Endodermal cell (in vitro differentiated cells): ENCODE measurements around the gene NFATC1. TPM values are rescaled to one million over a fixed set of nuclear protein-coding genes. Genes with fewer than 3 reads are reported as not detected.
A peak's percentile ranks its signal among the peaks of the same experiment; 100 is the strongest.

Source experiments
- DNase-seq: peaks from one replicate; pipeline ENCODE4 v3.0.0-alpha.2; 2017
- H3K27ac ChIP-seq: 2 replicates; pipeline ENCODE4 v1.5.1; 2013; ENCODE audit warnings: mild to moderate bottlenecking, low read depth, low read length, moderate library complexity
- H3K27me3 ChIP-seq: 2 replicates; pipeline ENCODE4 v1.6.1; 2013; ENCODE audit warnings: mild to moderate bottlenecking, low read length, moderate library complexity; ENCODE audit not compliant: insufficient read depth, control insufficient read depth, poor library complexity, severe bottlenecking
- H3K36me3 ChIP-seq: 2 replicates; pipeline ENCODE4 v1.7.0; 2013; ENCODE audit warnings: mild to moderate bottlenecking, low read length, moderate library complexity; ENCODE audit not compliant: control insufficient read depth, insufficient read depth
- H3K4me1 ChIP-seq: one replicate; pipeline ENCODE4 v1.7.0; 2013; ENCODE audit warnings: low read length; ENCODE audit not compliant: control insufficient read depth, insufficient read depth
- H3K4me3 ChIP-seq: 2 replicates; pipeline ENCODE4 v1.5.1; 2013; ENCODE audit warnings: mild to moderate bottlenecking, low read length, moderate library complexity
- H3K9ac ChIP-seq: 2 replicates; pipeline ENCODE4 v1.6.1; 2013; ENCODE audit warnings: mild to moderate bottlenecking, low read length, moderate library complexity; ENCODE audit not compliant: poor library complexity, severe bottlenecking; ENCODE audit errors: extremely low read depth
- H3K9me3 ChIP-seq: 2 replicates; pipeline ENCODE4 v1.6.1; 2013; ENCODE audit warnings: mild to moderate bottlenecking, low read length, moderate library complexity; ENCODE audit not compliant: control insufficient read depth
- H3K27ac Mint-ChIP-seq: 2 replicates; pipeline ENCODE4 v1.8.0; 2020; ENCODE audit warnings: mixed read lengths
- H3K27me3 Mint-ChIP-seq: 2 replicates; pipeline ENCODE4 v1.8.0; 2021; ENCODE audit warnings: mild to moderate bottlenecking, mixed read lengths; ENCODE audit not compliant: insufficient read depth
- H3K36me3 Mint-ChIP-seq: 2 replicates; pipeline ENCODE4 v1.8.0; 2020; ENCODE audit warnings: low read depth, mixed read lengths
- H3K4me1 Mint-ChIP-seq: 2 replicates; pipeline ENCODE4 v1.8.0; 2020; ENCODE audit warnings: mixed read lengths
- H3K4me3 Mint-ChIP-seq: 2 replicates; pipeline ENCODE4 v1.8.0; 2020; ENCODE audit warnings: mild to moderate bottlenecking, moderate library complexity, mixed read lengths
- H3K9me3 Mint-ChIP-seq: 2 replicates; pipeline ENCODE4 v1.8.0; 2020; ENCODE audit warnings: mild to moderate bottlenecking, mixed read lengths
- CTCF ChIP-seq: fragments of 200-600 bp; sonication (generic); conservative IDR thresholded peaks from 2 replicates; pipeline ENCODE4 v1.5.0; 2021; ENCODE audit warnings: antibody characterized with exemption, mild to moderate bottlenecking
- WGBS, 2 experiments: methylation state at CpG; one replicate each; pipeline versions ENCODE4 v1.1.5 to v1.1.7; 2013; ENCODE audit warnings: missing lambda C conversion rate in 2 of 2, mixed read lengths in 1 of 2; ENCODE audit not compliant: insufficient coverage in 1 of 2, insufficient read length in 1 of 2; 5-methylcytosine and 5-hydroxymethylcytosine counted together
- total RNA-seq, 2 donors: library from RNA; stranded (reverse); fragmentation: NEBNext Ultra II Directional in 1 of 2; extraction: Animal tissue kit (Norgen Biotek cat#: 25700) in 1 of 2; gene quantifications; 2 replicates in 1 of 2; 3 replicates in 1 of 2; pipeline ENCODE4 v1.2.1, GENCODE V29; 2021

NFATC1 gene
- total RNA-seq, 2 donors from 2014 or later = 23.4 to 32.5 TPM

GRCh38 chr18:79421275-79421857, 25.6 kb downstream of the NFATC1 start:
- Histone ChIP-seq H3K9ac (no peak overlapping the region), H3K27ac (no peak overlapping the region), H3K27me3 (no peaks in the 10 kb centered on the region), H3K36me3 (no peaks in the 10 kb centered on the region), H3K4me1 (no peaks in the 10 kb centered on the region), H3K4me3 (no peak overlapping the region), H3K9me3 (no peaks in the 10 kb centered on the region)
- Mint-ChIP-seq H3K27ac (no peak overlapping the region), H3K9me3 (no peaks in the 10 kb centered on the region), H3K4me3 (no peak overlapping the region), H3K4me1 (no peaks in the 10 kb centered on the region), H3K27me3 (no peaks in the 10 kb centered on the region), H3K36me3 (peaks cover 43% of the 10 kb centered on the region)
- no peak for DNase-seq
- no peak for TF ChIP-seq CTCF
- 90 to 94% methylated on average over 15 to 26 of the region's 26 CpGs for WGBS, 2 experiments

GRCh38 chr18:79422022-79422782, 26.5 kb downstream of the NFATC1 start:
- Mint-ChIP-seq H3K27me3 (no peaks in the 10 kb centered on the region), H3K9me3 (no peaks in the 10 kb centered on the region), H3K4me1 (no peaks in the 10 kb centered on the region), H3K27ac (peak overlapping the region; percentile 52), H3K36me3 (peaks cover 43% of the 10 kb centered on the region), H3K4me3 (no peak overlapping the region)
- H3K9me3 ChIP-seq = no peaks in the 10 kb centered on the region
- DNase-seq = no peak
- no peak overlapping the region for H3K27ac ChIP-seq
- no peak overlapping the region for H3K4me3 ChIP-seq
- no peaks in the 10 kb centered on the region for H3K27me3 ChIP-seq
- 91 to 93% methylated on average over 11 to 24 of the region's 24 CpGs for WGBS, 2 experiments
- no peaks in the 10 kb centered on the region for H3K4me1 ChIP-seq
- H3K36me3 ChIP-seq = no peaks in the 10 kb centered on the region
- no peak overlapping the region for H3K9ac ChIP-seq
- no peak for TF ChIP-seq CTCF

GRCh38 chr18:79422783-79423165, 27.0 kb downstream of the NFATC1 start:
- no peaks in the 10 kb centered on the region for H3K27me3 ChIP-seq
- Mint-ChIP-seq H3K36me3 (peaks cover 43% of the 10 kb centered on the region), H3K27ac (peak overlapping the region; percentile 26), H3K27me3 (no peaks in the 10 kb centered on the region), H3K4me3 (no peak overlapping the region), H3K4me1 (no peaks in the 10 kb centered on the region), H3K9me3 (no peaks in the 10 kb centered on the region)
- no peaks in the 10 kb centered on the region for H3K4me1 ChIP-seq
- WGBS, 2 experiments = 87 to 98% methylated on average over 7 to 12 of the region's 12 CpGs
- no peak overlapping the region for H3K27ac ChIP-seq
- no peak for DNase-seq
- H3K9me3 ChIP-seq = no peaks in the 10 kb centered on the region
- H3K9ac ChIP-seq = no peak overlapping the region
- H3K4me3 ChIP-seq = no peak overlapping the region
- no peak for TF ChIP-seq CTCF
- H3K36me3 ChIP-seq = no peaks in the 10 kb centered on the region
